H1 (cell line): ENCODE measurements around the gene KRT35. TPM values are rescaled to one million over a fixed set of nuclear protein-coding genes. Genes with fewer than 3 reads are reported as not detected.

Experiments
- CTCF ChIA-PET: fragments of 300-600 bp; sonication (Branson Sonifier 250); formaldehyde crosslinking; loops from one replicate; lab custom pipeline; 2021; ENCODE audit not compliant: partially characterized antibody; lab: Charles Lee
- POLR2A ChIA-PET: fragments of 300-600 bp; sonication (Branson Sonifier 250); formaldehyde crosslinking; loops from one replicate; lab custom pipeline; 2021; ENCODE audit warnings: inconsistent platforms; ENCODE audit not compliant: partially characterized antibody; lab: Charles Lee
- DNase-seq, 2 experiments: peaks; one replicate each; pipeline versions ENCODE4 v3.0.0 to v3.0.0-alpha.2; 2010 to 2022; ENCODE audit warnings: low spot score in 2 of 2, low read depth in 1 of 2, mixed read lengths in 1 of 2
- FAIRE-seq: peaks from 2 replicates; lab custom pipeline; 2011; peaks lifted over from hg19 to GRCh38; lab: Jason Lieb, UNC
- H2AFZ ChIP-seq: 2 replicates; pipeline ENCODE4 v1.8.1; 2012; ENCODE audit warnings: low read length, inconsistent platforms
- H2AK5ac ChIP-seq: 2 replicates; pipeline ENCODE4 v1.6.1; 2013; ENCODE audit warnings: low read depth, low read length
- H2BK120ac ChIP-seq: replicated peaks from 2 replicates; pipeline ENCODE3; 2013; ENCODE audit warnings: low read depth, low read length, inconsistent platforms
- H2BK12ac ChIP-seq: 2 replicates; pipeline ENCODE4 v1.6.1; 2013; ENCODE audit warnings: low read depth, low read length
- H2BK15ac ChIP-seq: 2 replicates; pipeline ENCODE4 v1.6.1; 2013; ENCODE audit warnings: low read length
- H2BK20ac ChIP-seq: 2 replicates; pipeline ENCODE4 v1.6.1; 2013; ENCODE audit warnings: low read length
- H2BK5ac ChIP-seq: 2 replicates; pipeline ENCODE4 v1.6.1; 2013; ENCODE audit warnings: low read depth, low read length
- H3K14ac ChIP-seq: 2 replicates; pipeline ENCODE4 v1.6.1; 2013; ENCODE audit warnings: inconsistent platforms; ENCODE audit not compliant: insufficient read length
- H3K18ac ChIP-seq: 2 replicates; pipeline ENCODE4 v1.6.1; 2013; ENCODE audit warnings: low read length; ENCODE audit errors: extremely low read depth
- H3K23ac ChIP-seq: 2 replicates; pipeline ENCODE4 v1.6.1; 2013; ENCODE audit warnings: inconsistent platforms; ENCODE audit not compliant: insufficient read length
- H3K23me2 ChIP-seq: 2 replicates; pipeline ENCODE4 v1.6.1; 2013; ENCODE audit warnings: low read depth, low read length
- H3K27ac ChIP-seq: 2 replicates; pipeline ENCODE4 v1.6.1; 2011; ENCODE audit warnings: low read depth, low read length, inconsistent platforms
- H3K27me3 ChIP-seq, 4 experiments: replicated peaks in 1 of 4; 1 replicate in 1 of 4; 2 replicates in 3 of 4; pipeline versions ENCODE4 v1.6.1 to v1.8.1; 2011 to 2013; ENCODE audit warnings: low read length in 3 of 4, mild to moderate bottlenecking in 3 of 4, inconsistent platforms in 2 of 4, mixed read lengths in 2 of 4, moderate library complexity in 1 of 4; ENCODE audit not compliant: control insufficient read depth in 3 of 4, insufficient read depth in 3 of 4; ENCODE audit errors: extremely low read depth in 1 of 4
- H3K36me3 ChIP-seq, 4 experiments: 2 replicates each; pipeline versions ENCODE4 v1.6.1 to v1.8.1; 2011 to 2013; ENCODE audit warnings: mild to moderate bottlenecking in 4 of 4, low read length in 3 of 4, moderate library complexity in 2 of 4, control low read depth in 1 of 4, inconsistent platforms in 1 of 4; ENCODE audit not compliant: insufficient read depth in 4 of 4, control insufficient read depth in 2 of 4
- H3K4ac ChIP-seq: replicated peaks from 2 replicates; pipeline ENCODE3; 2013; ENCODE audit warnings: low read length, low read depth, mixed read lengths, inconsistent platforms; ENCODE audit not compliant: insufficient read length
- H3K4me1 ChIP-seq, 4 experiments: replicated peaks in 1 of 4; 1 replicate in 1 of 4; 2 replicates in 3 of 4; pipeline versions ENCODE4 v1.6.1 to v1.8.1; 2011 to 2013; ENCODE audit warnings: low read length in 3 of 4, inconsistent platforms in 2 of 4, mixed read lengths in 1 of 4; ENCODE audit not compliant: insufficient read depth in 4 of 4, control insufficient read depth in 3 of 4
- H3K4me2 ChIP-seq, 2 experiments: 2 replicates each; pipeline versions ENCODE4 v1.6.1 to v1.8.1; 2011 to 2013; ENCODE audit warnings: low read depth in 2 of 2, low read length in 2 of 2, control low read depth in 1 of 2, inconsistent platforms in 1 of 2, mild to moderate bottlenecking in 1 of 2; ENCODE audit not compliant: insufficient read depth in 1 of 2
- H3K4me3 ChIP-seq, 4 experiments: fragments of 200-600, 300-600 bp in 1 of 4; sonication (generic), shearing (Covaris generic), sonication (Bioruptor Twin) in 1 of 4; 2 replicates each; pipeline versions ENCODE4 v1.5.1 to v1.8.1; 2011 to 2016; ENCODE audit warnings: low read length in 4 of 4, low read depth in 3 of 4, control low read depth in 2 of 4, inconsistent platforms in 2 of 4, mild to moderate bottlenecking in 2 of 4, mixed read lengths in 1 of 4, moderate library complexity in 1 of 4; ENCODE audit not compliant: insufficient read depth in 2 of 4; ENCODE audit errors: extremely low read depth in 1 of 4
- H3K56ac ChIP-seq: replicated peaks from 2 replicates; pipeline ENCODE3; 2013; ENCODE audit warnings: low read depth, mild to moderate bottlenecking, mixed read lengths, low read length, inconsistent platforms; ENCODE audit not compliant: insufficient read length
- H3K79me1 ChIP-seq: 2 replicates; pipeline ENCODE4 v1.6.1; 2013; ENCODE audit warnings: low read depth, low read length, control low read depth
- H3K79me2 ChIP-seq, 2 experiments: 2 replicates each; pipeline versions ENCODE4 v1.6.1 to v1.8.1; 2012 to 2013; ENCODE audit warnings: low read length in 2 of 2, mild to moderate bottlenecking in 2 of 2, inconsistent platforms in 1 of 2; ENCODE audit not compliant: insufficient read depth in 2 of 2, control insufficient read depth in 1 of 2
- H3K9ac ChIP-seq, 4 experiments: replicated peaks in 1 of 4; 1 replicate in 1 of 4; 2 replicates in 3 of 4; pipeline versions ENCODE4 v1.6.1 to v1.8.1; 2011 to 2013; ENCODE audit warnings: low read depth in 3 of 4, low read length in 3 of 4, control low read depth in 2 of 4, mild to moderate bottlenecking in 2 of 4, moderate library complexity in 2 of 4, inconsistent platforms in 1 of 4; ENCODE audit errors: extremely low read depth in 1 of 4
- H3K9me3 ChIP-seq, 2 experiments: 2 replicates each; pipeline versions ENCODE4 v1.6.1 to v1.8.1; 2012 to 2013; ENCODE audit warnings: mild to moderate bottlenecking in 2 of 2, moderate library complexity in 2 of 2, control low read depth in 1 of 2, inconsistent platforms in 1 of 2, low read depth in 1 of 2, low read length in 1 of 2, mixed read lengths in 1 of 2; ENCODE audit not compliant: insufficient read depth in 2 of 2
- H4K20me1 ChIP-seq, 2 experiments: replicated peaks in 1 of 2; 2 replicates each; pipeline versions ENCODE3 to v1.8.1; 2011 to 2013; ENCODE audit warnings: inconsistent platforms in 2 of 2, low read length in 2 of 2, mild to moderate bottlenecking in 1 of 2; ENCODE audit not compliant: insufficient read depth in 2 of 2, control insufficient read depth in 1 of 2
- H4K5ac ChIP-seq: 2 replicates; pipeline ENCODE4 v1.6.1; 2013; ENCODE audit warnings: low read length, low read depth, mixed read lengths, inconsistent platforms; ENCODE audit not compliant: insufficient read length
- H4K8ac ChIP-seq: 2 replicates; pipeline ENCODE4 v1.8.0; 2013; ENCODE audit warnings: mild to moderate bottlenecking, moderate library complexity, low read length, inconsistent platforms; ENCODE audit not compliant: insufficient read depth; ENCODE audit errors: extremely low read depth
- H4K91ac ChIP-seq: replicated peaks from 2 replicates; pipeline ENCODE3; 2013; ENCODE audit warnings: low read length, mixed read lengths, inconsistent platforms; ENCODE audit not compliant: insufficient read length
- FOSL1 ChIP-seq: IDR thresholded peaks from 2 replicates; pipeline ENCODE4 v1.6.1; 2011; ENCODE audit warnings: mild to moderate bottlenecking, low read depth, low read length, moderate library complexity; ENCODE audit not compliant: insufficient read depth
- JUN ChIP-seq: IDR thresholded peaks from 2 replicates; pipeline ENCODE4 v1.6.1; 2011; ENCODE audit warnings: low read depth, mild to moderate bottlenecking, improper control_type of control experiment, low read length
- MAFK ChIP-seq: IDR thresholded peaks from 2 replicates; pipeline ENCODE4 v1.6.1; 2012; ENCODE audit warnings: low read depth, mild to moderate bottlenecking, improper control_type of control experiment, low read length
- RAD21 ChIP-seq, 2 experiments: IDR thresholded peaks in 1 of 2; conservative IDR thresholded peaks in 1 of 2; 2 replicates each; pipeline ENCODE4 v1.6.1; 2011; ENCODE audit warnings: low read depth in 2 of 2, low read length in 2 of 2, improper control_type of control experiment in 1 of 2, inconsistent platforms in 1 of 2, mild to moderate bottlenecking in 1 of 2, moderate library complexity in 1 of 2
- RBBP5 ChIP-seq: IDR thresholded peaks from 2 replicates; pipeline ENCODE4 v1.7.1; 2012; ENCODE audit warnings: low read depth, mild to moderate bottlenecking, inconsistent platforms, low read length, moderate library complexity, borderline replicate concordance
- RXRA ChIP-seq: IDR thresholded peaks from 2 replicates; pipeline ENCODE4 v1.6.1; 2011; ENCODE audit warnings: low read depth, mild to moderate bottlenecking, low read length, moderate library complexity; ENCODE audit not compliant: insufficient read depth
- SIRT6 ChIP-seq: IDR thresholded peaks from one replicate; pipeline ENCODE4 v1.7.1; 2012; ENCODE audit warnings: low read length, inconsistent platforms
- TCF12 ChIP-seq: IDR thresholded peaks from 2 replicates; pipeline ENCODE4 v1.6.1; 2011; ENCODE audit warnings: low read depth, mild to moderate bottlenecking, low read length
- YY1 ChIP-seq: IDR thresholded peaks from 2 replicates; pipeline ENCODE4 v1.6.1; 2011; ENCODE audit warnings: low read depth, mild to moderate bottlenecking, low read length
- whole genome bisulfite sequencing, 2 experiments: shearing (Covaris generic) in 1 of 2; methylation state at CpG; one replicate each; pipeline versions ENCODE4 v1.1.6 to v1.1.7; 2013 to 2015; ENCODE audit warnings: low lambda C conversion rate in 2 of 2, mixed read lengths in 2 of 2, inconsistent platforms in 1 of 2, low coverage in 1 of 2, missing lambda C conversion rate in 1 of 2; ENCODE audit not compliant: insufficient replicate concordance in 2 of 2, insufficient coverage in 1 of 2, insufficient read length in 1 of 2; ENCODE audit errors: extremely low coverage in 1 of 2, missing lambda C conversion rate in 1 of 2; 5-methylcytosine and 5-hydroxymethylcytosine counted together
- polyA plus RNA-seq, 7 experiments: library from polyadenylated mRNA; depleted of rRNA in 3 of 7; stranded (reverse) in 5 of 7; unstranded in 2 of 7; fragments of >200 nt in 5 of 7; fragments of 200-250 nt in 2 of 7; gene quantifications; 1 replicate in 5 of 7; 2 replicates in 1 of 7; 4 replicates in 1 of 7; pipeline versions ENCODE4 v1.2.1 to v1.2.3, GENCODE V29; 2011 to 2013; ENCODE audit warnings: missing spikeins in 2 of 7, mixed read lengths in 2 of 7
- total RNA-seq: library from RNA; stranded (reverse); fragmentation: NEBNext Ultra II Directional; extraction: Animal tissue kit (Norgen Biotek cat#: 25700); gene quantifications from 2 replicates; pipeline ENCODE4 v1.2.1, GENCODE V29; 2021

The KRT35 gene
- total and polyA plus RNA-seq, 2 of the 8 experiments (the other 6 are each of a cell fraction or from before 2014, with no cell fraction given) = not detected

DNA sequence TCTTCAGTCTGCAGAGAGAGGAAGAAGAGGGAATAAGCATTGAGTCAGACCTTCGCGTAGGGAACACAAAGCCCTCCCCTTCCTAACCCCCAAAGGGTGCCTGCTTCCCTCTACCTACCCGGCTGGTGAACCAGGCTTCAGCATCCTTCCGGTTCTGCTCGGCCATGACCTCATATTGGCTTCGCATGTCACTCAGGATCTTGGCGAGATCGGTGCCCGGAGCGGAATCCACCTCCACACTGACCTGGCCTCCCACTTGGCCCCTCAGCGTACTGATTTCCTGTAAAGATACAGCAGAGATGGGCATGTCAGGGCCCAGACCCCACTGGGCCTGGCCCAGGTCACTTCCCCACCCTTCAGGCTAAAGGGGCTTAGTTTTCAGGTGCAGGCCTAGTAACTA lies 43.3 kb upstream of the KRT35 start:
- H3K79me2 ChIP-seq = peaks cover 0 to 13% of the 10 kb centered on the region in 2 experiments; a peak in 3 of 4 replicates
- H3K56ac ChIP-seq = no peak overlapping the region
- H3K9ac ChIP-seq = no peak overlapping the region
- 91% methylated on average over 11 of the region's 11 CpGs; no CpG with 5 or more reads in 1 of the 2 experiments for WGBS, 2 experiments
- H2BK20ac ChIP-seq = no peak overlapping the region
- no peak overlapping the region for H2AK5ac ChIP-seq
- no peak overlapping the region for H2AFZ ChIP-seq
- ChIA-PET POLR2A (interaction anchor here (0.6 to 11.0 kb wide), 4 partner anchors 10 to 138 kb away, joined by 3 to 293 read pairs (median 4); no protein-coding TSS in a partner anchor), CTCF (interaction anchor here (0.9 to 4.6 kb wide), 4 partner anchors 25 to 140 kb away, joined by 3 to 34 read pairs (median 3); no protein-coding TSS in a partner anchor)
- no peak overlapping the region for H3K4me2 ChIP-seq
- H2BK5ac ChIP-seq = no peak overlapping the region
- H3K36me3 ChIP-seq = peaks cover 12 to 38% (median 19%) of the 10 kb centered on the region in 4 experiments
- H2BK12ac ChIP-seq = no peak overlapping the region
- H3K27me3 ChIP-seq = no peaks in the 10 kb centered on the region
- peaks cover 4 to 12% of the 10 kb centered on the region in 2 experiments for H4K20me1 ChIP-seq
- DNase-seq = no peak
- no peak overlapping the region for H2BK120ac ChIP-seq
- H3K4ac ChIP-seq = no peak overlapping the region
- FAIRE-seq = no peak
- H3K23ac ChIP-seq = no peak overlapping the region
- no peak overlapping the region; the same call in 1 of the 2 replicates for H3K18ac ChIP-seq
- no peak for TF ChIP-seq JUN
- TF ChIP-seq TCF12 = no peak
- TF ChIP-seq FOSL1 = no peak
- TF ChIP-seq RXRA = no peak
- no peak for TF ChIP-seq RBBP5
- no peak for TF ChIP-seq SIRT6
- TF ChIP-seq MAFK = no peak
- no peak for TF ChIP-seq RAD21 (IDR thresholded peaks at IDR 0.05 in 1 of 2, conservative IDR thresholded peaks at IDR 0.05 in 1 of 2; ENCODE audit: low read depth in 2 of 2, low read length in 2 of 2)
- no peak for TF ChIP-seq YY1
- no peak overlapping the region for H4K8ac ChIP-seq
- H3K14ac ChIP-seq = no peak overlapping the region
- H2BK15ac ChIP-seq = no peak overlapping the region
- peaks cover 6% of the 10 kb centered on the region; the same call in 1 of the 2 replicates for H3K23me2 ChIP-seq
- peaks cover 2 to 24% (median 17%) of the 10 kb centered on the region in 4 experiments for H3K4me1 ChIP-seq
- no peak overlapping the region for H4K91ac ChIP-seq
- H3K79me1 ChIP-seq = peaks cover 5% of the 10 kb centered on the region; the same call in 1 of the 2 replicates
- no peak overlapping the region for H3K27ac ChIP-seq
- H3K4me3 ChIP-seq = no peak overlapping the region
- H4K5ac ChIP-seq = no peak overlapping the region
- H3K9me3 ChIP-seq = no peaks in the 10 kb centered on the region
